Measurements from ENCODE around the gene VPS33A.

GRCh38 chr12:122243965-122244364 is 22.3 kb downstream of the VPS33A start:
- no peak for TF ChIP-seq CTCF (IDR thresholded peaks at IDR 0.05 in 8 of 11, conservative IDR thresholded peaks at IDR 0.05 in 3 of 11)
- no peak for TF ChIP-seq POLR2A (IDR thresholded peaks at IDR 0.05)
